Measurements from ENCODE around the gene SMURF1.

The SMURF1 gene

GRCh38 chr7:99032928-99033327 is 111.0 kb downstream of the SMURF1 start:
- in situ Hi-C loops (cut with MboI; ENCODE audit: low sequenced_read_pairs), result no loop called here

GRCh38 chr7:99031496-99031895 is 112.4 kb downstream of the SMURF1 start:
- in situ Hi-C loops (cut with MboI; ENCODE audit: low sequenced_read_pairs), result no loop called here

- in situ Hi-C loops (cut with MboI; ENCODE audit: low sequenced_read_pairs), result no loop called here
Observed at GRCh38 chr7:99030951-99031350, 113.0 kb downstream of the SMURF1 start.

GRCh38 chr7:99030457-99030856 is 113.5 kb downstream of the SMURF1 start:
- in situ Hi-C loops (cut with MboI; ENCODE audit: low sequenced_read_pairs), result no loop called here

GRCh38 chr7:99029466-99030435 is 114.2 kb downstream of the SMURF1 start:
- in situ Hi-C loops (cut with MboI; ENCODE audit: low sequenced_read_pairs), result no loop called here

GRCh38 chr7:99028261-99028973 is 115.5 kb downstream of the SMURF1 start:
- in situ Hi-C loops (cut with MboI; ENCODE audit: low sequenced_read_pairs), result no loop called here

- in situ Hi-C loops (cut with MboI; ENCODE audit: low sequenced_read_pairs), result no loop called here
Observed at GRCh38 chr7:99027841-99028240, 116.1 kb downstream of the SMURF1 start.

- in situ Hi-C loops (cut with MboI; ENCODE audit: low sequenced_read_pairs), result no loop called here
Observed at GRCh38 chr7:99027241-99027640, 116.7 kb downstream of the SMURF1 start.

GRCh38 chr7:99024066-99024465 is 119.8 kb downstream of the SMURF1 start:
- in situ Hi-C loops (cut with MboI; ENCODE audit: low sequenced_read_pairs), result no loop called here

GRCh38 chr7:99021941-99022560 is 121.9 kb downstream of the SMURF1 start:
- in situ Hi-C loops (cut with MboI; ENCODE audit: low sequenced_read_pairs), result no loop called here

- in situ Hi-C loops (cut with MboI; ENCODE audit: low sequenced_read_pairs), result no loop called here
Observed at GRCh38 chr7:99020413-99020715, 123.5 kb downstream of the SMURF1 start.

- in situ Hi-C loops (cut with MboI; ENCODE audit: low sequenced_read_pairs), result no loop called here
Observed at GRCh38 chr7:99019523-99020412, 124.1 kb downstream of the SMURF1 start.

- in situ Hi-C loops (cut with MboI; ENCODE audit: low sequenced_read_pairs), result no loop called here
Observed at GRCh38 chr7:99016196-99016595, 127.7 kb downstream of the SMURF1 start.

GRCh38 chr7:99014113-99014985 is 129.6 kb downstream of the SMURF1 start:
- in situ Hi-C loops (cut with MboI; ENCODE audit: low sequenced_read_pairs), result no loop called here

GRCh38 chr7:99013266-99014112 is 130.4 kb downstream of the SMURF1 start:
- in situ Hi-C loops (cut with MboI; ENCODE audit: low sequenced_read_pairs), result no loop called here

- in situ Hi-C loops (cut with MboI; ENCODE audit: low sequenced_read_pairs), result no loop called here
Observed at GRCh38 chr7:99012722-99013121, 131.2 kb downstream of the SMURF1 start.

- in situ Hi-C loops (cut with MboI; ENCODE audit: low sequenced_read_pairs), result no loop called here
Observed at GRCh38 chr7:99011706-99012404, 132.1 kb downstream of the SMURF1 start.

GRCh38 chr7:99011341-99011705 is 132.6 kb downstream of the SMURF1 start:
- in situ Hi-C loops (cut with MboI; ENCODE audit: low sequenced_read_pairs), result no loop called here

All from HL-60/S4 treated with retinoic acid at 250 ng/mL for 4 days and 3 days (cell line).